GM19351 (cell line): Measurements from ENCODE around the gene MAP10.

Experiments used
- ATAC-seq: cut with Tn5 transposase; IDR thresholded peaks from one replicate; pipeline ENCODE4 v1.9.1; 2021; ENCODE audit warnings: mild to moderate bottlenecking, moderate library complexity; ENCODE audit not compliant: unreplicated experiment

Gene MAP10

GRCh38 chr1:232797856-232798510, 7.2 kb upstream of the MAP10 start:
- no peak for ATAC-seq

GRCh38 chr1:232798920-232799319, 6.3 kb upstream of the MAP10 start:
- ATAC-seq, result no peak

- ATAC-seq, result peak; percentile 1
Observed at GRCh38 chr1:232806186-232806510, 932 bp downstream of the MAP10 start.

GRCh38 chr1:232810856-232811255, 5.6 kb downstream of the MAP10 start:
- no peak for ATAC-seq

- no peak for ATAC-seq
Observed at GRCh38 chr1:232812560-232812959, 7.3 kb downstream of the MAP10 start.

GRCh38 chr1:232813097-232813496, 7.9 kb downstream of the MAP10 start:
- ATAC-seq, result no peak

- peak; percentile 69 for ATAC-seq
Observed at GRCh38 chr1:232813760-232814159, 8.5 kb downstream of the MAP10 start.

- no peak for ATAC-seq
Observed at GRCh38 chr1:232816324-232816723, 11.1 kb downstream of the MAP10 start.

- no peak for ATAC-seq
Observed at GRCh38 chr1:232818040-232818439, 12.8 kb downstream of the MAP10 start.

- no peak for ATAC-seq
Observed at GRCh38 chr1:232820431-232820830, 15.2 kb downstream of the MAP10 start.

- ATAC-seq, result no peak
Observed at GRCh38 chr1:232822530-232822929, 17.3 kb downstream of the MAP10 start.

- ATAC-seq, result no peak
Observed at GRCh38 chr1:232826318-232826717, 21.1 kb downstream of the MAP10 start.

GRCh38 chr1:232830661-232831060, 25.4 kb downstream of the MAP10 start:
- no peak for ATAC-seq

- ATAC-seq, result no peak
Observed at GRCh38 chr1:232831895-232832294, 26.7 kb downstream of the MAP10 start.

- ATAC-seq, result no peak
Observed at GRCh38 chr1:232834066-232834465, 28.9 kb downstream of the MAP10 start.

- ATAC-seq, result no peak
Observed at GRCh38 chr1:232835166-232835565, 29.9 kb downstream of the MAP10 start.

GRCh38 chr1:232837087-232837486, 31.9 kb downstream of the MAP10 start:
- ATAC-seq, result no peak

GRCh38 chr1:232841823-232842565, 36.8 kb downstream of the MAP10 start:
- peak; percentile 53 for ATAC-seq

- no peak for ATAC-seq
Observed at GRCh38 chr1:232844791-232845190, 39.6 kb downstream of the MAP10 start.

GRCh38 chr1:232845406-232845955, 40.3 kb downstream of the MAP10 start:
- no peak for ATAC-seq

GRCh38 chr1:232851532-232851931, 46.3 kb downstream of the MAP10 start:
- ATAC-seq, result no peak
